CD14-positive monocyte (primary cell): ENCODE data around the gene ASTN2. TPM values are rescaled to one million over a fixed set of nuclear protein-coding genes. Genes with fewer than 3 reads are reported as not detected.

Experiments
- DNase-seq, 3 donors: peaks; one replicate each; pipeline ENCODE4 v3.0.0-alpha.2; 2011 to 2022
- H2AFZ ChIP-seq: 2 replicates; pipeline ENCODE4 v1.6.0; 2012; ENCODE audit warnings: mild to moderate bottlenecking, low read depth, low read length, inconsistent platforms; ENCODE audit not compliant: insufficient read depth, poor library complexity, severe bottlenecking
- H3K27ac ChIP-seq, 2 donors: 1 replicate in 1 of 2; 2 replicates in 1 of 2; pipeline ENCODE4 v1.5.1; 2012 to 2013; ENCODE audit warnings: low read length in 2 of 2, control low read depth in 1 of 2, inconsistent platforms in 1 of 2, low read depth in 1 of 2, mild to moderate bottlenecking in 1 of 2
- H3K27me3 ChIP-seq, 2 donors: one replicate each; pipeline versions ENCODE4 v1.6.0 to v1.6.1; 2011 to 2013; ENCODE audit warnings: low read length in 2 of 2; ENCODE audit not compliant: control insufficient read depth in 2 of 2, insufficient read depth in 2 of 2
- H3K36me3 ChIP-seq, 2 donors: replicated peaks in 1 of 2; 1 replicate in 1 of 2; 2 replicates in 1 of 2; pipeline versions ENCODE4 v1.5.1 to v1.6.1; 2012 to 2013; ENCODE audit warnings: low read length in 2 of 2, control low read depth in 1 of 2, inconsistent platforms in 1 of 2, mild to moderate bottlenecking in 1 of 2; ENCODE audit not compliant: insufficient read depth in 2 of 2, control insufficient read depth in 1 of 2
- H3K4me1 ChIP-seq, 2 donors: 1 replicate in 1 of 2; 2 replicates in 1 of 2; pipeline versions ENCODE4 v1.5.1 to v1.6.1; 2012 to 2013; ENCODE audit warnings: low read length in 2 of 2, control low read depth in 1 of 2, inconsistent platforms in 1 of 2, mild to moderate bottlenecking in 1 of 2, moderate library complexity in 1 of 2; ENCODE audit not compliant: insufficient read depth in 2 of 2, control insufficient read depth in 1 of 2
- H3K4me2 ChIP-seq: replicated peaks from 2 replicates; pipeline ENCODE3; 2012; ENCODE audit warnings: low read length, moderate library complexity, mild to moderate bottlenecking; ENCODE audit not compliant: poor library complexity, severe bottlenecking; ENCODE audit errors: extremely low read depth
- H3K4me3 ChIP-seq, 3 experiments: fragments of 200-600 bp in 1 of 3; sonication (generic) in 1 of 3; replicated peaks in 1 of 3; 1 replicate in 2 of 3; 2 replicates in 1 of 3; pipeline ENCODE4 v1.5.1; 2011 to 2013; ENCODE audit warnings: low read length in 3 of 3, mild to moderate bottlenecking in 3 of 3, control low read depth in 2 of 3, low read depth in 2 of 3, inconsistent platforms in 1 of 3, moderate library complexity in 1 of 3
- H3K79me2 ChIP-seq: 2 replicates; pipeline ENCODE4 v1.6.0; 2012; ENCODE audit warnings: mild to moderate bottlenecking, control low read depth, inconsistent platforms, low read length, moderate library complexity; ENCODE audit not compliant: insufficient read depth
- H3K9ac ChIP-seq: 2 replicates; pipeline ENCODE4 v1.6.0; 2017; ENCODE audit warnings: low read length, mild to moderate bottlenecking; ENCODE audit not compliant: insufficient read depth, poor library complexity, severe bottlenecking
- H3K9me3 ChIP-seq, 2 donors: replicated peaks in 1 of 2; 1 replicate in 1 of 2; 2 replicates in 1 of 2; pipeline versions ENCODE4 v1.5.1 to v1.6.1; 2012 to 2013; ENCODE audit warnings: low read length in 2 of 2, control low read depth in 1 of 2; ENCODE audit not compliant: control insufficient read depth in 1 of 2, insufficient read depth in 1 of 2
- H4K20me1 ChIP-seq: 2 replicates; pipeline ENCODE4 v1.6.0; 2012; ENCODE audit warnings: mild to moderate bottlenecking, low read length, control low read depth, moderate library complexity; ENCODE audit not compliant: insufficient read depth
- H3K27ac Mint-ChIP-seq, 7 donors: one replicate each; pipeline ENCODE4 v1.8.0; 2020; ENCODE audit warnings: mild to moderate bottlenecking in 7 of 7, mixed read lengths in 7 of 7, moderate library complexity in 6 of 7, inconsistent platforms in 2 of 7
- H3K27me3 Mint-ChIP-seq, 3 donors: one replicate each; pipeline ENCODE4 v1.8.0; 2021 to 2022; ENCODE audit warnings: low read depth in 3 of 3, mild to moderate bottlenecking in 3 of 3, mixed read lengths in 3 of 3, moderate library complexity in 3 of 3, inconsistent platforms in 1 of 3
- H3K36me3 Mint-ChIP-seq, 2 donors: one replicate each; pipeline ENCODE4 v1.8.0; 2020; ENCODE audit warnings: mixed read lengths in 2 of 2, inconsistent platforms in 1 of 2, mild to moderate bottlenecking in 1 of 2
- H3K4me1 Mint-ChIP-seq: one replicate; pipeline ENCODE4 v1.8.0; 2020; ENCODE audit warnings: mild to moderate bottlenecking, mixed read lengths
- H3K4me3 Mint-ChIP-seq, 2 donors: one replicate each; pipeline ENCODE4 v1.8.0; 2020; ENCODE audit warnings: mild to moderate bottlenecking in 2 of 2, mixed read lengths in 2 of 2, moderate library complexity in 1 of 2
- H3K9me3 Mint-ChIP-seq, 7 donors: one replicate each; pipeline ENCODE4 v1.8.0; 2020 to 2022; ENCODE audit warnings: mixed read lengths in 7 of 7, mild to moderate bottlenecking in 6 of 7, moderate library complexity in 6 of 7, inconsistent platforms in 2 of 7
- CTCF ChIP-seq: fragments of 200-600 bp; IDR thresholded peaks from one replicate; pipeline ENCODE4 v1.8.0; 2022; ENCODE audit warnings: antibody characterized with exemption, mild to moderate bottlenecking
- whole genome bisulfite sequencing: methylation state at CpG from one replicate; pipeline ENCODE4 v1.1.5; 2013; ENCODE audit warnings: missing lambda C conversion rate; ENCODE audit not compliant: insufficient coverage; 5-methylcytosine and 5-hydroxymethylcytosine counted together
- intact Hi-C, 2 donors: fragments of 100-400 bp; cut with micrococcal nuclease; formaldehyde crosslinking; loops; one replicate each; pipeline versions ENCODE4 v1.15.0 to v1.15.1; 2023
- polyA plus RNA-seq, 3 donors: library from polyadenylated mRNA; depleted of rRNA in 1 of 3; unstranded in 2 of 3; stranded (reverse) in 1 of 3; fragments of 300-500 nt in 2 of 3; fragments of >200 nt in 1 of 3; fragmentation: Illumina TruSeq in 2 of 3; gene quantifications; 1 replicate in 2 of 3; 2 replicates in 1 of 3; pipeline ENCODE4 v1.2.3, GENCODE V29; 2012 to 2021

The ASTN2 gene
- polyA plus RNA-seq, 3 donors, result not detected

GRCh38 chr9:117116084-117116483, 298.8 kb downstream of the ASTN2 start:
- Mint-ChIP-seq H3K9me3 (peaks cover 0 to 5% (median 3%) of the 10 kb centered on the region in 7 donors), H3K4me1 (no peaks in the 10 kb centered on the region), H3K27me3 (no peaks in the 10 kb centered on the region), H3K4me3 (no peak overlapping the region), H3K27ac (no peak overlapping the region), H3K36me3 (no peaks in the 10 kb centered on the region)
- peaks cover 0 to 4% of the 10 kb centered on the region in 2 donors for H3K9me3 ChIP-seq
- H3K4me3 ChIP-seq, result no peak overlapping the region
- no peak overlapping the region for H3K9ac ChIP-seq
- no peak for TF ChIP-seq CTCF
- no peaks in the 10 kb centered on the region for H3K36me3 ChIP-seq
- H3K4me1 ChIP-seq, result no peaks in the 10 kb centered on the region
- intact Hi-C loops, result no loop called here
- H3K27ac ChIP-seq, result no peak overlapping the region
- no peaks in the 10 kb centered on the region for H4K20me1 ChIP-seq
- no peaks in the 10 kb centered on the region for H3K79me2 ChIP-seq
- H2AFZ ChIP-seq, result no peak overlapping the region
- no peaks in the 10 kb centered on the region for H3K27me3 ChIP-seq
- H3K4me2 ChIP-seq, result no peak overlapping the region
- no peak for DNase-seq

GRCh38 chr9:117114768-117115167, 300.1 kb downstream of the ASTN2 start:
- Histone ChIP-seq H4K20me1 (no peaks in the 10 kb centered on the region), H3K27ac (no peak overlapping the region), H3K4me1 (no peaks in the 10 kb centered on the region), H2AFZ (no peak overlapping the region), H3K4me3 (no peak overlapping the region), H3K36me3 (no peaks in the 10 kb centered on the region), H3K4me2 (no peak overlapping the region), H3K79me2 (no peaks in the 10 kb centered on the region), H3K9ac (no peak overlapping the region), H3K9me3 (peaks cover 0 to 4% of the 10 kb centered on the region in 2 donors), H3K27me3 (no peaks in the 10 kb centered on the region)
- no peaks in the 10 kb centered on the region for H3K4me1 Mint-ChIP-seq
- intact Hi-C loops, result no loop called here
- whole genome bisulfite sequencing, result no CpG with 5 or more reads among the region's 2 CpGs
- no peaks in the 10 kb centered on the region for H3K36me3 Mint-ChIP-seq
- no peak for TF ChIP-seq CTCF
- DNase-seq, result no peak
- H3K9me3 Mint-ChIP-seq, result peaks cover 0 to 4% (median 2%) of the 10 kb centered on the region in 7 donors
- H3K4me3 Mint-ChIP-seq, result no peak overlapping the region
- H3K27me3 Mint-ChIP-seq, result no peaks in the 10 kb centered on the region
- H3K27ac Mint-ChIP-seq, result no peak overlapping the region
